Activated CD8-positive, alpha-beta T cell treated with anti-CD3 and anti-CD28 coated beads, Interleukin-2, amount 10 ng/mL, durations not matched to agents 7 days and 5 days (primary cell): ENCODE data around the gene RAB27A. TPM values are rescaled to one million over a fixed set of nuclear protein-coding genes. Genes with fewer than 3 reads are reported as not detected.
"Not testable (repeated sequence)": the region's sequence is repeated elsewhere in the genome, so short reads cannot be mapped to it uniquely, and the experiment has no call there.

Experiments used
- ATAC-seq: fragments of 150-1000 bp; cut with Tn5 transposase; one replicate; pipeline ENCODE4 v1.10.0; 2021; ENCODE audit warnings: moderate library complexity
- CTCF ChIA-PET: fragments of 350-600 bp; sonication (Branson Sonifier 250); formaldehyde crosslinking; loops from one replicate; lab custom pipeline; 2021; ENCODE audit warnings: antibody characterized with exemption; lab: Charles Lee
- POLR2A ChIA-PET: fragments of 350-600 bp; sonication (Branson Sonifier 250); formaldehyde crosslinking; loops from one replicate; lab custom pipeline; 2021; ENCODE audit warnings: antibody characterized with exemption; lab: Charles Lee
- DNase-seq: peaks from one replicate; pipeline ENCODE4 v3.0.0-alpha.2; 2020
- H3K27ac Mint-ChIP-seq: one replicate; pipeline ENCODE4 v1.8.0; 2021; ENCODE audit warnings: mild to moderate bottlenecking, mixed read lengths
- H3K27me3 Mint-ChIP-seq: one replicate; pipeline ENCODE4 v1.8.0; 2021; ENCODE audit warnings: low read depth, mixed read lengths
- H3K36me3 Mint-ChIP-seq: one replicate; pipeline ENCODE4 v1.8.0; 2021; ENCODE audit warnings: low read depth, mixed read lengths
- H3K4me1 Mint-ChIP-seq: one replicate; pipeline ENCODE4 v1.8.0; 2021; ENCODE audit warnings: low read depth, mixed read lengths
- H3K4me3 Mint-ChIP-seq: one replicate; pipeline ENCODE4 v1.8.0; 2021; ENCODE audit warnings: mild to moderate bottlenecking, mixed read lengths
- H3K9me3 Mint-ChIP-seq: one replicate; pipeline ENCODE4 v1.8.0; 2022; ENCODE audit warnings: mixed read lengths; ENCODE audit not compliant: insufficient read depth
- total RNA-seq, 2 experiments: library from RNA; stranded (reverse); gene quantifications; one replicate each; pipeline ENCODE4 v1.2.3, GENCODE V29; 2021

RAB27A gene
- 100 to 1,000 TPM; 102 to 105 TPM for total RNA-seq

DNA sequence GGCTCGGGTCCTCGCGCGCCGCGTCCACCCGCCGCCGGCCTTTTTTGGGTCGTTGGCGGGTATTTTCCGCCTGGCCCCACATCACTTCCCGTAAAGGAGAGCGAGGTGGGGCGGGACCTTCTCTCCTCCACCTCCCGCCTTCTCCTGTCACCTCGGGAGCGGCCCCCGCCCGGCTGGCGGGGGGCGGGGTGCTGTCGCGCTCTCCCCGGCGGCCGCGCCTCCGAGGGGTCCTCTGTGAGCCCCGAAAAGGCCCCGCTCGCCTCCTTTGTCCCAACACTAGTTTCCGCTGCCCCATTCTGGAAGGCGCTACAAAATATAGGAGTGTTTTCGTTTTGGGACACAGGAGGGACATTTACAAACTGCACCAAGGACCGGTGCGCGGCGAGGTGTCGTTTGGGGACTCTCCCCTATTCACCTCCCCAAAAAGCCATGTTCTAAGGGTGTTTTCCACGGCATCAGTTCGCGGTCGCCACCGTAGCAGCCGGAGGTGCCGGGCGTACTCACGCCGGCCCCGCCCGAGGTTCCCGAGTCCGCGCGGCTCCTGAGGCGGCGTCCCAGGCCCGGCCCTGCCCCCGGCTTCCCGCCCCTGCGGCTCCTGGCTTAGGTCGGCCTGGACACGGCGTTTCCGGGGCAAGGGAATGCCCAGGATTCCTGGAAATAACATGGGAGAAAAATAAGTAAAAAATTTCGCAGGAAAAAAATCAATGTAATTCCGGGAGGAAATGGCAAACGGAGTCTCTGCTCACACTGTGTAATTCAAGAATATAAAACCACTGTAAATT is at the start of gene RAB27A:
Gene RAB27A (minus strand): TSS at position 68 of the 782 bp plus-strand sequence. CDS start 54,879 bp downstream, outside the sequence.
- ChIA-PET CTCF (interaction anchor here (0.7 to 3.1 kb wide), 10 partner anchors 23 to 181 kb away, joined by 3 to 77 read pairs (median 4); partner anchors contain the start of genes PIGB and PIGBOS1), POLR2A (interaction anchor here (1.3 to 1.5 kb wide), 2 partner anchors 76 to 93 kb away, joined by 3 to 7 read pairs; partner anchors contain the start of gene RSL24D1)
- no peaks in the 10 kb centered on the region for H3K9me3 Mint-ChIP-seq
- H3K4me1 Mint-ChIP-seq = peaks cover 39% of the 10 kb centered on the region
- DNase-seq (peak; percentile 85), ATAC-seq (peak; percentile 74)
- H3K27ac Mint-ChIP-seq = peak within 1 kb of the TSS; percentile 86
- H3K36me3 Mint-ChIP-seq = peaks cover 35% of the 10 kb centered on the region
- H3K27me3 Mint-ChIP-seq = no peaks in the 10 kb centered on the region
- peak within 1 kb of the TSS; percentile 86 for H3K4me3 Mint-ChIP-seq

GRCh38 chr15:55337160-55337559 is 47.5 kb upstream of the RAB27A start:
- CTCF ChIA-PET = no interaction called here
- no peak for ATAC-seq
- Mint-ChIP-seq H3K36me3 (peaks cover 24% of the 10 kb centered on the region), H3K4me3 (no peak overlapping the region), H3K27ac (no peak overlapping the region), H3K4me1 (no peaks in the 10 kb centered on the region), H3K27me3 (no peaks in the 10 kb centered on the region), H3K9me3 (no peaks in the 10 kb centered on the region)
- POLR2A ChIA-PET = no interaction called here
- no peak for DNase-seq

DNA sequence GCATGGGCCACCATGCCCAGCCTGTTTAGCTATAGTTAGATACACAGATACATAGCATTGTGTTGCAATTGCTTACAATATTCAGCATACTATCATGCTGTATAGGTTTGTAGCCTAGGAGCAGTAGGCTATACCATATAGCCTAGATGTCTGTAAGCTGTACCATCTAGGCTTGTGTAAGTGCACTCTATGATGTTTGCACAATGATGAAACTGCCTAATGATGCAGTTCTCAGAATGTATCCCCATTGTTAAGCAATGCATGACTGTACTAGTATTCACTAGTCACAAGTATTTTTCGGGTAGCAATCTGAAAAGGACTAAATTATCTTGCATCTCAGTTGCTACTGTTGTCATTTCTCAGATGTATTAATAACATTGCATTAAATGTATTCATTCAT is 45.4 kb upstream of the RAB27A start:
- H3K4me1 Mint-ChIP-seq = no peaks in the 10 kb centered on the region
- CTCF ChIA-PET = no interaction called here
- ATAC-seq (no peak), DNase-seq (no peak)
- H3K36me3 Mint-ChIP-seq = peaks cover 37% of the 10 kb centered on the region
- H3K4me3 Mint-ChIP-seq = no peak overlapping the region
- H3K27me3 Mint-ChIP-seq = no peaks in the 10 kb centered on the region
- H3K9me3 Mint-ChIP-seq = no peaks in the 10 kb centered on the region
- POLR2A ChIA-PET = no interaction called here
- no peak overlapping the region for H3K27ac Mint-ChIP-seq

GRCh38 chr15:55334371-55334770 is 44.8 kb upstream of the RAB27A start:
- Mint-ChIP-seq H3K9me3 (no peaks in the 10 kb centered on the region), H3K27me3 (no peaks in the 10 kb centered on the region), H3K4me3 (no peak overlapping the region), H3K36me3 (peaks cover 35% of the 10 kb centered on the region), H3K27ac (no peak overlapping the region), H3K4me1 (no peaks in the 10 kb centered on the region)
- ATAC-seq = no peak
- ChIA-PET POLR2A (no interaction called here), CTCF (no interaction called here)
- DNase-seq = no peak

DNA sequence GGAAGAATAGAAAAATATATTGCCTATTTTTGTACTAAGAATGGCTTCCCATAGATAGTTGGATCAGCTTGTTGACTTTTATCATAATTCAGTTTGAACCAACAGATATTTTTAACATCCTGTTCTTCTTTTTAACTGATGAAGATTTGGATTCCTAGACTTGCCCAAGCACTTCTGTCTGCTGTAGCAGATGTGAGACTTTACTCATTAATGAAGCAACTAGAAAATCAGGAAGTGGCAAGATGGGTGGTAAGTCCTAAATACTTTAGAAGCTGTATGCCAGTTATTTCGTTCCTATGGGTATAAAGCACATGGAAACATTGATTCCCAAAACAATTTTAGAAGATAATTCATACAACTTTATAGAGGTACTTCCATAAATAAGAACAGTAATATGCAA is 37.8 kb upstream of the RAB27A start:
- ATAC-seq (no peak), DNase-seq (no peak)
- Mint-ChIP-seq H3K4me1 (peaks cover 7% of the 10 kb centered on the region), H3K27me3 (no peaks in the 10 kb centered on the region), H3K4me3 (no peak overlapping the region), H3K36me3 (peaks cover 32% of the 10 kb centered on the region), H3K27ac (no peak overlapping the region), H3K9me3 (no peaks in the 10 kb centered on the region)
- POLR2A ChIA-PET = no interaction called here
- CTCF ChIA-PET = interaction anchor here (1.3 kb wide), 1 partner anchor 112 kb away, joined by 3 read pairs; no protein-coding TSS in a partner anchor

DNA sequence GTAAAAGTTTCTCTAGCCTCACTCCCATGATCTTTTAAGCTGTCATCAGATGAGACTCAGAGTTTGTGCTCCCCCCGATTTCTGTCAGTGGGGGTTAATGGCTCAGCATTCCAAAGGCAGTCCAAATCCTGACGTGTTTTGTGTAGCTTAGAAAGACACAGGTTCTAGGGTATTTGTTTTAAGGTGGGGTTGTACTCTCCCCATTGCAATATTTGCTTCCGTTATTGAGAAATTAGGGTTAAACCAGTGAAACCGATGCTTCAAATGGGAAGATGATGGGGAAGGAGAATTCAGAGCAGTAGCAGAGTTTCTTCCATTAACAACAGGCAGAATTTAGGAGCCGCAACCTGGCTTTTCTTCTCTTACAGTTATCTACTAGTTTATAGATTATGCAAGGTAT is 32.9 kb upstream of the RAB27A start:
- Mint-ChIP-seq H3K4me3 (no peak overlapping the region), H3K4me1 (peaks cover 31% of the 10 kb centered on the region), H3K36me3 (peaks cover 27% of the 10 kb centered on the region), H3K27me3 (no peaks in the 10 kb centered on the region), H3K9me3 (no peaks in the 10 kb centered on the region), H3K27ac (no peak overlapping the region)
- no peak for ATAC-seq
- POLR2A ChIA-PET = no interaction called here
- DNase-seq = no peak
- CTCF ChIA-PET = no interaction called here

- ChIA-PET CTCF (no interaction called here), POLR2A (no interaction called here)
- Mint-ChIP-seq H3K27me3 (no peaks in the 10 kb centered on the region), H3K36me3 (peaks cover 33% of the 10 kb centered on the region), H3K9me3 (no peaks in the 10 kb centered on the region), H3K4me3 (no peak overlapping the region), H3K4me1 (peaks cover 38% of the 10 kb centered on the region), H3K27ac (no peak overlapping the region)
- DNase-seq = no peak
- ATAC-seq = no peak
Measured at GRCh38 chr15:55320963-55321362, 31.4 kb upstream of the RAB27A start.

DNA sequence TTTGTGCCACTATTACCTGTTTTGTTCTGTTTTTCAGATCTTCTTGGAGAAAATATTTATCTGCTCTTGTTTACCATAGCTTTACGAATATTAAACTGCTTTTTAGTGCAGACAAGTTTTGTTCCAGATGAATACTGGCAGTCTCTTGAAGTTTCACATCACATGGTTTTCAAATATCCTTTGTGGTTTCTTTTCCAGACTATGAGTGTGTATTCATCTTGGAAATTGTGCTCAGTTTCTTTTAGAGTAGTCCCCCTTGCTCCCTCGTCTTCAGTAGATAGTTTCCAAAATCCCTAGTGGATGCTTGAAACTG is 30.6 kb upstream of the RAB27A start:
- H3K36me3 Mint-ChIP-seq = peaks cover 38% of the 10 kb centered on the region
- POLR2A ChIA-PET = no interaction called here
- H3K4me1 Mint-ChIP-seq = peaks cover 44% of the 10 kb centered on the region
- H3K27ac Mint-ChIP-seq = no peak overlapping the region
- H3K27me3 Mint-ChIP-seq = no peaks in the 10 kb centered on the region
- H3K4me3 Mint-ChIP-seq = peak overlapping the region; percentile 98
- H3K9me3 Mint-ChIP-seq = no peaks in the 10 kb centered on the region
- ATAC-seq (no peak), DNase-seq (no peak)
- CTCF ChIA-PET = interaction anchor here (1.1 to 2.1 kb wide), 5 partner anchors 11 to 119 kb away, joined by 3 to 10 read pairs (median 6); partner anchors contain the start of genes CCPG1 and PIERCE2

- H3K4me1 Mint-ChIP-seq = peaks cover 50% of the 10 kb centered on the region
- H3K9me3 Mint-ChIP-seq = no peaks in the 10 kb centered on the region
- H3K36me3 Mint-ChIP-seq = peaks cover 42% of the 10 kb centered on the region
- CTCF ChIA-PET = interaction anchor here (0.8 to 2.1 kb wide), 8 partner anchors 12 to 120 kb away, joined by 3 to 10 read pairs (median 6); partner anchors contain the start of genes CCPG1 and PIERCE2
- POLR2A ChIA-PET = interaction anchor here (0.9 to 1.8 kb wide), 13 partner anchors 8 to 140 kb away, joined by 3 to 17 read pairs (median 5); partner anchors contain the start of genes CCPG1, PIERCE2 and RSL24D1
- H3K27me3 Mint-ChIP-seq = no peaks in the 10 kb centered on the region
- DNase-seq (peak; percentile 27), ATAC-seq (no peak)
- peak overlapping the region; percentile 98 for H3K4me3 Mint-ChIP-seq
- H3K27ac Mint-ChIP-seq = peak overlapping the region; percentile 100
Measured at GRCh38 chr15:55319537-55320237, 30.1 kb upstream of the RAB27A start.

DNA sequence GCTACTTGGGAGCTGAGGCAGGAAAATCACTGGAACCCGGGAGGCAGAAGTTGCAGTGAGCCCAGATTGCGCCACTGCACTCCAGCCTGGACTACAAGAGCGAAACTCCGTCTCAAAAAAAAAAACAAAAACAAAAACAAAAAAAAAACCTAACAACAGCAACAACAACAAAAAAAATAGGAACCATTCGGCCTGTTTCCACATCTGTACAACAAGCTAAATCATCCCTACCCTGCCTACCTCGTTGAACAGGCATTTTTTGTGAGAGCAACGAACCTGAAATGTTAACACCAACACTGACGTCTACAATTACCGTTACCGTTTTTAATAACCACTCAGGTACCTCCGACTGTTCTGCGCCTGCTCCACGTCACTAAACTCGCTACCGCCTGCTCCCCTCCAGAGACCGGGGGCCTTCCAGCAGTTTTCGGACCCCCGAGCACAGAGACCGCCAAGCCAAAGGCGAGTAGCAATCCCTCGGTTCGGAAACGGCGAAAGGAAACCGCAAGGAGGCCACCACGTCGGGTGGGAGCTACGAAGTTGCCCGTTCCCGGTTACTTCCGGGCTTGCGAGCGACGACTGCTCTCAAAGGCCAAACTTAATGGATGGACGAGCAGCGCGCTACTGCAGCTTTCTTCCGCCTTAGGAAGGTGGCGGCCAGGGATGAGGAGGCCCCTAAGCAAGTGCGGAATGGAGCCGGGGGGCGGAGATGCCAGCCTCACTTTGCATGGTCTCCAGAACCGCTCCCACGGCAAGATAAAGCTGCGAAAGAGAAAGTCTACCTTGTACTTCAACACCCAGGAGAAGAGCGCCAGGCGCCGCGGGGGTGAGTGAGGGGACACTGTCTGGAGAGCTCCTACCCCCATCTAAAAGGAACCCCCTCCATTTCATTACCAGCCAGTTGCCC is 29.2 kb upstream of the RAB27A start, which contains the start of the genes PIGB and PIGBOS1:
Gene PIGB (plus strand): TSS at position 635 of the 907 bp plus-strand sequence. CDS start 29 bp downstream, at position 664.
Gene PIGBOS1 (minus strand): TSS at position 536 of the 907 bp plus-strand sequence. CDS start 1,331 bp downstream, outside the sequence.
- H3K27ac Mint-ChIP-seq = peak within 1 kb of the TSS; percentile 100
- no peaks in the 10 kb centered on the region for H3K9me3 Mint-ChIP-seq
- CTCF ChIA-PET = interaction anchor here (0.8 to 2.1 kb wide), 9 partner anchors 13 to 122 kb away, joined by 3 to 10 read pairs (median 6); partner anchors contain the start of genes CCPG1, PIERCE2 and RSL24D1
- H3K36me3 Mint-ChIP-seq = peaks cover 42% of the 10 kb centered on the region
- ATAC-seq = peak; percentile 94
- H3K4me3 Mint-ChIP-seq = peak within 1 kb of the TSS; percentile 98
- peak; percentile 87 for DNase-seq
- POLR2A ChIA-PET = interaction anchor here (0.7 to 1.8 kb wide), 15 partner anchors 9 to 139 kb away, joined by 3 to 17 read pairs (median 4); partner anchors contain the start of genes CCPG1, PIERCE2 and RSL24D1
- no peaks in the 10 kb centered on the region for H3K27me3 Mint-ChIP-seq
- peaks cover 55% of the 10 kb centered on the region for H3K4me1 Mint-ChIP-seq

DNA sequence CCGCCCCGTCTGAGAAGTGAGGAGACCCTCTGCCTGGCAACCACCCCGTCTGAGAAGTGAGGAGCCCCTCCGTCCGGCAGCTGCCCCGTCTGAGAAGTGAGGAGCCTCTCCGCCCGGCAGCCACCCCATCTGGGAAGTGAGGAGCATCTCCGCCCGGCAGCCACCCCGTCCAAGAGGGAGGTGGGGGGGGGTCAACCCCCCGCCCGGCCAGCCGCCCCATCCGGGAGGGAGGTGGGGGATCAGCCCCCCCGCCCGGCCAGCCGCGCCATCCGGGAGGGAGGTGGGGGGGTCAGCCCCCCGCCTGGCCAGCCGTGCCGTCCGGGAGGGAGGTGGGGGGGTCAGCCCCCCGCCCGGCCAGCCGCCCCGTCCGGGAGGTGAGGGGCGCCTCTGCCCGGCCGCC is 13.2 kb upstream of the RAB27A start:
- CTCF ChIA-PET, DNase-seq, H3K4me1 Mint-ChIP-seq, H3K27ac Mint-ChIP-seq, POLR2A ChIA-PET, H3K4me3 Mint-ChIP-seq, H3K9me3 Mint-ChIP-seq, ATAC-seq, H3K27me3 Mint-ChIP-seq: not testable (repeated sequence)
- H3K36me3 Mint-ChIP-seq = peaks cover 22% of the 10 kb centered on the region
